ENCODE results near the gene TAB2.

TAB2 gene

DNA sequence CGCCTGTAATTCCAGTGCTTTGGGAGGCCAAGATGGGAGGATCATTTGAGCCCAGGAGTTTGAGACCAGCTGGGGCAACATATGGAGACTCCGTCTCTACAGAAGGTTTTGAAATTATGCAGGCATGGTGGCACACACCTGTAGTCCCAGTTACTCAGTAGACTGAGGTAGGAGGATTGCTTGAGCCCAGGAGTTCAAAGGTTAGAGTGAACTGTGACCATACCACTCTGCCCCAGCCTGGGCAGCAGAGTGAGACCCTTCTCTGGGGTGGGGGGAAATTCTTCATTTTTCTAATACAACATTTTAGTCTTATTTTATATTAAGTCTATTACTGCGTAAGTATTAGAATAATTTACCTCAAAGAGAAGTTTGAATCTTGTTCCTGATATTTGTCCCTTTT, 62.5 kb downstream of the TAB2 start:
- no peak for DNase-seq

DNA sequence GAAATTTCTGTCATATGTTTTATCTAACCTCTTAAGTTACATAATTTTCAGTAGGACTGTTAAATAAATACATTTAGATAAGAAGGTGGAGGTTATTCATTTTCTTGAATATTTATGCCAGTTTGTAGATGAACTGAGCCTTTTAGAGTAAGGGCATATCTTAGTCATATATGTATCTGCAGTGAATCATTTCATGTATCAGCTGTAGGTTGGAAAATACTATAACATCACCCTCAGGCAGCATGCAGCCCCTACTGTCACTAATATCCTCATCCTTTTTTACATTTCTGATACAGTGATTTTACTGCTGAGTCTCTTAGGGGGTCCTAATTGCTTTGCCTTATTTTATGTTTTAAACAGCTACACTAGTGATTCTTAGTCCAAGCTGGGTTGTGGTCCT, 63.0 kb downstream of the TAB2 start:
- no peak for DNase-seq

DNA sequence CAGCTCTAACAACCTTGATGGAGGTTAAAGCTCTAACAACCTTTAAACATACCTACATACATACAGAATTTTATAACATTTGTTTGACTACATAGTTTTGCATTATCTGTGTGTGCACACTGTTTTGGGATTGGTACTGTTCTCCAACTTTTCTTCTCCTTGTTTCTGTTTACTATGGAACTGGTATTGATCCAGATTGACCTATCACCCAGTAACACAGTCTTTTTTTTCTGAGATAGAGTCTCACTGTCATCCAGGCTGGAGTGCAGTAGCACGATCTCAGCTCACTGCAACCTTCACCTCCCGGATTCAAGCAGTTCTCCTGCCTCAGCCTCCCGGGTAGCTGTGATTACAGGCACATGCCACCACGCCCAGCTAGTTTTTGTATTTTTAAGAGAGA, 65.9 kb downstream of the TAB2 start:
- no peak for DNase-seq

DNA sequence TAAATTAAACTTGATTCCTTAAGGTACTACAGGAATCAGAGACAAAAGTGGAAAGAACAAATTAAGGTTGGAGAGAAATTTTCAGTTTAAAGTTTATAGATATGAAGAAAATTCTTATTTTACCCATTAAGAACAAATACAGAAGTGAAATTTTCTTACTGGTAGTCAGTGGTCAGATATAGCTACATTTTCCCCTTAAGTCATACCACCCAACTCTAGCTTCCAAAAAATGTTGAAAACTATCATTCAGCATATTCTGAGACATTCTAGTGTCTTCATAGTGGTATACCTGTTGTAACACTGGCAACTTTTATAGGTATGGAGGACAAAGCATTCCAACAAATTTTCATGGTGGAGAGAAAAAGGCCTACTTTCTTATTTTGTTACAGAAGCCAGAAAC, 67.0 kb downstream of the TAB2 start:
- DNase-seq: no peak

GRCh38 chr6:149385998-149386646, 68.6 kb downstream of the TAB2 start:
- no peak for DNase-seq

DNA sequence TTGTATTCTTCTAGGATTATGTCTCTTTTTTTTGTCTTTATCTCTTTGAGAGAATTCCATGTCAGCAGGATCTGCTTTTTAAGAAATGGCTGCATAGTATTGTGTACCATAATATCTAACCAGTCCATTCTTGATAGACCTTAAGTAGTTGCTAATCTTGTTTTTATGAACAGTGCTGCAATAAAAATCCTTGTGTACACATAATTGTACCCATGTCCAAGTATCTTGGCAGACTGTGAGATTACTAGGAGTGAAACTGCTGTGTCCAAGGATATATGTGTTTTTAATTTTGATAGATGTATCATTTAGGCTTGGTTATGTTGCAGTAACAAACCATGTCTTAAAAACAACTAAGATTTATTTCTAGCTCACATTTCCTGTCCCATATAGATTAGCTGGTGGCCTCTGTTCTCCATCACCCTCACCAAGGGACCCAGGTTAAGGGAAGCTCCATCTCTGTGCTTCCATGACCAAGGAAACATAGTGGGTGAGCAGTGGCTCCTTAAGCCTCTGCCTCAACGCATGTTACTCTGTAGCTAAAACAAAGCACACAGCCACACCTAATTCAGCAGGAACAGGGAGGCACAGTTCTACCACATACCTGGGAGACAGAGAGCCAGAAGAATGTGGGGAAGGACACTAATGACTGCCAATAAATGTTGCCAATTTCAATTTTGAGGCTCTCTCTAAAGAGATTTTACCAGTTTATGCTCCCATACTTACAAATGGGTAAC, 70.4 kb downstream of the TAB2 start:
- no peak for DNase-seq

GRCh38 chr6:149389509-149390297, 72.2 kb downstream of the TAB2 start:
- no peak for DNase-seq

- DNase-seq: no peak
Observed at GRCh38 chr6:149392093-149392492, 74.6 kb downstream of the TAB2 start.

DNA sequence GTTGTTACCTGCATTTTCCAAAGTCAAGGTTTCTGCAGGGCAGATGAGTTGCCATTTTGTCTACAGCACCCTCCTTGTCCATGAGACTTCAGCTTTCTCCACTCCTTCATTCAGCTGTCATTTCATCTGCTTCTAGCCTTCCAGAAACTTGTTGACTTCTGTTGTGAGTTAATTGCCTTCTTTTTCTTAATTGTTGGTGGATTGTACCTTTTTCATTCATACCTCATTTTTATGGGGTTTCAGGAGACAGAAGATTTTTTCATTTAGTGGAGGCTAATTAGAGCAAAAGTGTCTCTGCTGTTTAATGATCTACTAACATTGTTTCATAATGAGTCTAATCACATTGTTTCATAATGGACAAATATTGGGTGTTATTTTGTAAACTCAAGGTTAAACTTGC, 75.0 kb downstream of the TAB2 start:
- DNase-seq: no peak

DNA sequence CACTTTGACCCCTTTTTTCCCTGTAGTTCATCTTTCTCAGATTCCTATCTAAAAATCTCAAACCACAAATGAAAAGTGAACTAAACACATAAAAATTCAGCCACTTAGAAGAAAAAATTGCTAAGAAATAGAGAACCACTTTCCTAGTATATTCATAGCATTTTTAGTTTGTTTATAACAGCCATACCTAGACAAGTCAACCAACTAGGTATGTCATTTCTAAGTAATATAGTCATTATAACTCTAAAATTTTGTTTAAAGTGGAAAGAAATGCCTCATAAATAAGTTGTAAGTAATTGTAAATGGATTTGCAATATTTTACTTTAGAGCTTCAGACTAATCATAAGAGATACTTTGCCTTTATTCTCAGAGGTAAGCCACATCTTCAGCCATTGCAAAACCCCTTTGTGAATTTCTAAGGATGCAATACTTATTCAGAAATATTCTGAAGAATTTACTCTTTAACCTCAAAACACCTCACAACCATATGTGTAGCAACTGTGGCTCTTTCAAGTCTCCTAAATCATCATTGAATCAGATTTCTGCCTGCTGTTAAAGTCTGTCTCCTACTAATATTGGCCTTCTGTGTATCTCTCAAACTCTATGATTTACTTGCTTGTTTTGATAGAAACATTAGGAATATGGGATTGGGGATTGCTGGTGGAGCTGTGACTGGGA, 75.6 kb downstream of the TAB2 start:
- no peak for DNase-seq

GRCh38 chr6:149395185-149395584, 77.7 kb downstream of the TAB2 start:
- DNase-seq: no peak

GRCh38 chr6:149397384-149397783, 79.9 kb downstream of the TAB2 start:
- no peak for DNase-seq

- DNase-seq: no peak
Observed at GRCh38 chr6:149400050-149400449, 82.5 kb downstream of the TAB2 start, which contains the start of gene SUMO4. SUMO4 (plus strand) TSS chr6:149400262; CDS start chr6:149400392, 130 bp downstream.

- DNase-seq: no peak
Observed at GRCh38 chr6:149403534-149403933, 86.0 kb downstream of the TAB2 start.

GRCh38 chr6:149405823-149406765, 88.6 kb downstream of the TAB2 start:
- DNase-seq: no peak

GRCh38 chr6:149409617-149410016, 92.1 kb downstream of the TAB2 start:
- DNase-seq: no peak

DNA sequence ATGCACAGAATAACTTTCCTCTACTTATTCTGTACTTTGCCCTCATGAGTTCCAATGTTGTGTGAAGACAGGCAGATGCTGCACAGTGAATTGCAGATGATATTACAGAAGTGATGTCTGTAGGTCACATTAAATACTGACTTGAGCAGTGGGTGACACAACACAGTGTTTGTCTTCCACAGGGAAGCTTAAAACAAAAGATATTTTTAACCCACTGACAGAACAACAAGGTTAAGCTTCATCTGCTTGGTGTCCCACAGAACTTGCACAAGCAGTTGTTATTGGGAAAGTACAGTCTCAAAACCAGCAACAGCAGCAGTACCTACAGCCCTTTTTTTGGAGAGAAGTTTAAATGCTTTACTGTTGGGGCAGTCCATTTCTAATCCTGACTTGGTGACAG, 93.0 kb downstream of the TAB2 start:
- DNase-seq: no peak

DNA sequence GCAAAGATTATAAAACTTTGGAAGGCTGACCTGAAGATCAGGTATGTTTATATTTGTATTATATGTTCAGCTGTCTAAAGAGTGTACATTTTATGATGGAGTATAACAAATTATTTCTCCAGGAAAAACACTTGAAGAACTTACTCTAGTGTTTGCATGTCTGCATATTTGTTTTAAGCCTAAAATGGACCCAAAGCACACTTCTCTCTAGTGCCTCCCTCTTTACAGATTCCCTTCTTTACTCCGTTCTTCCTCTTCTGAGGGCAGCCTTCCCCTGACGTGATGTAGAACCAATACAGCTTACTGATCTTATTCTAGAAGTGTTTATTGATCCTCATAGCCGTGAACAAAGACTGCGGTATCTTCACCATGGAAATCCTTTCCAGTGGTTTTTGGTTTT, 96.5 kb downstream of the TAB2 start:
- no peak for DNase-seq

DNA sequence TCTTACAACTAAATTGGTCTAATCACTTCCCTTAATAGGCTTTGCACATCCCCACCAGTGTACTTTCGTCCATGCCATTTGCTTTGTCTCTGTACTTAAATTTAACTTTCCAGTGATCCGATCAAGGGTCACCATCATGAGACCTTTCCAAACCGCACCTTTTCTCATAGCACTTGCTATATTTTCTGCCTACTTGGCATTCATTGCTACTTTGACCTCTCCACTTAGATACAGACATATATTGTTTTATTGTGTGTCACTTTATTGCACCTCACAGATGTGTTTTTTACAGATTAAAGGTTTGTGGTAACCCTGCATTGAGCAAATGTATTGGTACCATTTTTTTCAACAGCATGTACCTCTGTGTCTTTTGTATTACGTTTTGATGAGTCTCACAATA, 97.3 kb downstream of the TAB2 start:
- DNase-seq: no peak

DNA sequence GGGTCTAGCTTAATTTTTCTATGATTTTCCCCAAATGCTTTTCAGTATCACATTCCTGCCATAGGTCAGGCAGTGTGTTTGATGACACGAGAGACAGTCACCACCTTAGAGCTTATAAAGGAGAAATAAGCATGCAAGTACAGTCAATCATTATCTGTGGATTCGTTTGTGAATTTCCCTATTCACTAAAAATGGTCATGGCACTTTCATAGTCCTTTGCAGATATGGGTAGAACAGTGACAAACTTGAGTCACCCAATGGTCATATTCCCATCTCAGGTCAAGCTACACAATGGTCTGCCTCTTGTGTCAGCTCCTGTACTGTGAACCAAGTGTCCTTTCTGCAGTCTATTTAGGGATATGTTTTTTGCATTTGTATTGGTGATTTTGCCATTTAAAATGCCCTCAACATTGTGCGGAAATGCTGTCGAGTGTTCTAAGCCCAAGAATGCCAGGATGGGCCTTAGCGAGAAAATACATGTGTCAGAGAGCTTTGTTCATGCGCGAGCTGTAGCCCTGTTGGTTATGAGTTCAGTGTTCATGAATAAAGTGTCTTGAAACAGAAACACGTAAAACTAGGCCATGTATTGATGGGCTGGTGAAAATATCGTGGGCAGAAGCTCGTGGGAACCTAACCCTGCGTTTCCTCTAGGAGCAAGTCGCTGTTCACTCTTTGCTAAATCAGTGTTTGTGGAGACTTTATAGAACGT, 102.3 kb downstream of the TAB2 start:
- no peak for DNase-seq

GRCh38 chr6:149421132-149421531, 103.6 kb downstream of the TAB2 start:
- DNase-seq: no peak

Measured in stimulated activated CD4-positive, alpha-beta T cell treated with anti-CD3 and anti-CD28 coated beads, Interleukin-4, amount 100 ng/mL, for 4 hours (primary cell).